Activated CD4-positive, alpha-beta T cell treated with anti-CD3 and anti-CD28 coated beads, Interleukin-2, amount 50 U/mL, for 48 hours (primary cell): ENCODE results near the gene LIPA.
"Not testable (repeated sequence)": the region's sequence is repeated elsewhere in the genome, so short reads cannot be mapped to it uniquely, and the experiment has no call there.

Experiments used
- DNase-seq, 2 experiments: peaks; one replicate each; pipeline ENCODE4 v3.0.0-alpha.2; 2020

Gene LIPA

DNA sequence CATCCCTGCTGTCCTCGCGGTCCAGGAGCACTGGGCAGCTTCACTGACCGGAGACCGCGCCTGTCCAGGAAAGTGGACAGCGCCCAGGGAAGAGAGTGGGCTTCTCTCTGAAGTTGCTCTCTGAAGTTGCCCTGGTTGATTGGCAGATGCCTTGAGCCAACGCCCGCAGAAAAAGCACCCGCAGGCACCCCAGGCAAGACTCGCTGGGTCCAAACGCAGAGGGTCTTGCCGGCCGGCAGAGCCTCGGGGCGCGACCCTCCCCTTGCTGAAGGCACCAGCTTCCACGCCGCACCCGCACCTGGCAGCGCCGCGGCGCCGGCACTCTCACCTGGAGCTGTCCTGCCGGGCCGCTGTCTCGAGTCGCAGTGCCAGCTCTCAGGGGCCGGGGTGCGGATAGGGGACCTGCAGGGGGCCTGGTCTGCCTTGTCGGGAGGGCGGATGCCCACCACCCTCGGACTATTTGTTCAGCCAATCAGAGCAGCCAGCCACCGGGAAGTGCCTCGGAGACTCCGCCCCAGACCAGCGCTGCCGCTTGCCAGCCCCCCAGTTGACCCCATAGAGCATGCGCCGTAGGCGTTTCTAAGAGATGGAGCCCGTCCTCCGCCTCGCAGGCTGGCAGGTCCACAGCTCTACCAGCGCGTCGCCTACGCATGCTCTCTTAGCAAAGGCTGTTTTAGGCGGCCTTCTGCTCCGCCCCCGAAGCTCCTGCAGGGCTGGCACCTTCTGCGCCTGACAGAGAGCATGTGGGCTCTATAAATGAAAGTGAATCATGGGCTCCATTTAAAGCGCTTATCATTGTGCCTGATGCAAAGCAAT lies at the start of gene LIPA:
TSS of gene LIPA (minus strand) at position 367 of the 816 bp plus-strand sequence. CDS start 4,127 bp downstream, outside the sequence.
- DNase-seq = peak; percentile 93 to 96

DNA sequence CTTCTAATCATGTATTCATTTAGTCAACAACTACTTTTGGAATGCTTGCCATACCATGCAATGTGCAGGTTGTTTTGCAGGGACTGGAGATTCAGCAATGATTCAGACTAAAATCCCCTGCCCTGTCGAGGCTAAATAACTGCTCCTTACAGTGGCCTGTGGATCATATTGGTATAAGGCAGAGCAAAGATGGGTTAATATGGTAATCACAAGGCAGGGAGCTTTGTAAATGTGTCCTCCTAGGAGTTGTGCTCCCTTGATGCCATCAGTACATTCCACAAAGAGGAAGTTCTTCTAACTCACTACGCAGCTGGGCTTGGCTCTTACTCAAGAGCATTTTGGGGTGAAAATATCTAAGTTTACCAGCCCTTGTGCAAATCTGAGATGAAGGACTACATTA lies 49.7 kb upstream of the LIPA start:
- no peak for DNase-seq

DNA sequence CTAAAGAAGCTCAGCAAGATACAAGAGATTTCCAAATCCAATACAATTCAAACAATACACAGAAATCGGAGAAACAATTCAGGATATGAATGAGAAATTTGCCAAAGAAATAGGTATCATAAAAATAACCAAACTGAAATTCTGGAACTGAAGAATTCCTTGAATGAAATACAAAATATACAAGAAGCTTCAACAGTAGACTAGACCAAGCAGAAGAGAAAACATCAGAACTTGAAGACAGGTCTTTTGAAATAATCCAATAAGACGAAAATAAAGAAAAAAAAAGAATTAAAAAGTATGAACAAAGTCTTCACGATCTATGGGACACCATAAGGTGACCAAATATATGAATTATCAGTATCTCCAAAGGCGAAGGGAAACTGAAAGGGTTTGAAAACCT lies 47.5 kb upstream of the LIPA start:
- DNase-seq = no peak

DNA sequence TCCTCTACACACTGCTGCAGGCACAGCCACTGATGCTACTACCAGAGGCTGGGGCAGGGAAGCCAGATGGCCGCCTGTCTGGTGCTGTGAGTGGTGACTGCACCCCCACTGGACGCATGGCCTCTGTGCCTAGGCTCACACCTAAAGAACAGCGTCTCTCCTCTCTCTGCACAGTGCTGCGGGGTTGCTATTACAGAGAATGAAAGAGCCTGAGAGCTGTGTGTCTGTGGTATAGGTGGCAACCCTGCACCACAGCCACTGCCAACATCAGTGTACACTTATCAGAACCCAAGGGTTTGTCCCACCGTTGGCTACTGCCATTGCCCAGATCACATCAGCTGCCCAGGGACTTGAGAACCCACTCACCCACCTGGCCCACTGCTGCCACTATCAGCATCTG lies 46.2 kb upstream of the LIPA start:
- DNase-seq = no peak

DNA sequence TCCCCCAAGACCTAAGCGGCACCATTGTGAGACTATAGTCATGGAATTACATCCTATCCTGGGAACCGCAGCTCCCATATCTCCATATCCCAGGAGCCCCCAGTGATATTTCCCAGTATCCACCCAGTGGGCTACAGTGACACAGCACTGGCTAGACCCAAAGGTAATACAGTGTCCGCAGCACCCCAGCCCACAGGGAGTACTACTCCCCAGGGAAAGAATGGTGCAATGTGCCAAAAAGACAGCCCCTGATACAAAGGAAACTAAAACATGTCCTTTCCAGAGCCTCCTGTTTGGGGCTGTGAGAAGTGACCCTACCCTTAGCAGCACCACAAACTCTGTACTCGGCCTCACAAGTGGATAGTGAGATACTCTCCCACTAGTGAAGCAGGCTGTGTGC lies 45.8 kb upstream of the LIPA start:
- no peak for DNase-seq

DNA sequence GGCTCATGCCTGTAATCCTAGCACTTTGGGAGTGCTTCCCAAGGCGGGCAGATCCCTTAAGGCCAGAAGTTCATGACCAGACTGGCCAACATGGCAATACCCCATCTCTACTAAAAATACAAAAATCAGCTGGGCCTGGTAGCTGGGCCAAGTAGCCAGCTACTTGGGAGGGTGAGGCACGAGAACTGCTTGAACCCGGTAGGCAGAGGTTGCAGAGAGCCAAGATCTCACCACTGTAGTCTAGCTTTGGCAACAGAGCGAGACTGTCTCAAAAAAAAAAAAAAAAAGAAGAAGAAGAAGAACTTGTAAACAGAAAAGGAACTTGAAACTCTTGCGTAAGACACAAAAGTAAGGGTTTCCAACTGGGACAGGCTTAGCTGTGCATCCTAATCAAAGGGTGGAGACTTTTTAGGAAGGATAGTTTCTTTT lies 44.7 kb upstream of the LIPA start:
- no peak for DNase-seq

DNA sequence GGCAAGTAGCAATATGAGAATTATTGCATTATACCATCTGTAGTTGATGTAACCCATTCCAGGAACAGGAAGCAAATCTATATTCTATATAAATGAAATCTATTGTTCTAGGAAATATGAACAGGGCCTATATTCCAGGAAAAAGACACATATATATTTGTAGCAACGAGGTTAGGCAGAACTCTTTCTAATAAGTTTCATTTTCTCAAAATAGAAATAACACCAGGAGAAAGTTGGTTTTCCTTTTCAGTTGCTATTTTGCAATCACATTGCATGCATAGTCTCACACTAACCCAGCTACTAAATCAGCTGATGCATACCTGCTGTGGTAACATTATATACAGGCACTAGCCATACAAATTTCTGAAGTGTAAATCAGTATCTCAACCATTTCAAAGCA lies 44.0 kb upstream of the LIPA start:
- DNase-seq = no peak

DNA sequence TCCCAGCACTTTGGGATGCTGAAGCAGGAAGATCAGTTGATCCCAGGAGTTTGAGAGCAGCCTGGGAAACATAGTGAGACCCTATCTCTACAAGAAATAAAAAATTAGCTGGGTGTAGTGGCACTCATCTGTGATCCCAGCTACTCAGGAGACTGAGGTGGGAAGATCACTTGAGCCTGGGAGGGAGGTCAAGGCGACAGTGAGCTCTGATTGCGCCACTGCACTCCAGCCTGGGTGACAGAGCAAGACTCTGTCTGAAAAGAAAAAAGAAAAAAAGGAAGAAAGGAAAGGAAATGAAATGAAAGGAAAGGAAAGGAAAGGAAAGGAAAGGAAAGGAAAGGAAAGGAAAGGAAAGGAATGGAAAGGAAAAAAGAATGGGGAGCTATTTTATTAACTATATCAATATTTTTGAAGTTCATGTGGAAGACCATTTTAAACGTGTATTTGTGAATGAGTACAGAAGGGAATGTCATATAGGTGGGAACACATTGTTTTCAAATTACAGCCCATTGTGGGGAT lies 43.2 kb upstream of the LIPA start:
- no peak for DNase-seq

DNA sequence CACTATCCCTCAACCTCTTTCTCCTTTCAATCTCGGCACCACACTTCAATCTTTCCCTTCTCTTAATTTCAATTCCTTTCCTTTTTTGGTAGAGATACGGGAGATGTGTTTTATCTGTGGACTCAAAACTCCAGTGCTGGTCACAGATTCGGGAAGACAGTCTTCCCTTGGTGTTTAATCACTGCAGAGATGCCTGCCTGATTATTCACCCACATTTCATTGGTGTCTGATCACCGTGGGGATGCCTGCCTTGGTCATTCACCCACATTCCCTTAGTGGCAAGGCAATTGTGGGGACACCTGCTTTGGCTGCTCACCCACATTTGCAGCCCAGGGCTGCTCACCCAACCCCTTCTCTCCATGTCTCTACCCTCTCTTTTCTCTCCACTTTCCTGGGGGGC lies 33.7 kb upstream of the LIPA start:
- DNase-seq = not testable (repeated sequence)

DNA sequence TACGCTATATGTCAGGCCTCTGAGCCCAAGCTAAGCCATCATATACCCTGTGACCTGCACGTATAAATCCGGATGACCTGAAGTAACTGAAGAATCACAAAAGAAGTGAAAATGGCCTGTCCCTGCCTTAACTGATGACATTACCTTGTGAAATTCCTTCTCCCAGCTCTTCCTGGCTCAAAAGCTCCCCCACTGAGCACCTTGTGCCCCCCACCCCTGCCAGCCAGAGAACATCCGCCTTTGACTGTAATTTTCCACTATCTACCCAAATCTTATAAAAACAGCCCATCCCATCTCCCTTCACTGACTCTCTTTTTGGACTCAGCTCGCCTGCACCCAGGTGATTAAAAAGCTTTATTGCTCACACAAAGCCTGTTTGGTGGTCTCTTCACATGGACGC lies 33.1 kb upstream of the LIPA start:
- not testable (repeated sequence) for DNase-seq

DNA sequence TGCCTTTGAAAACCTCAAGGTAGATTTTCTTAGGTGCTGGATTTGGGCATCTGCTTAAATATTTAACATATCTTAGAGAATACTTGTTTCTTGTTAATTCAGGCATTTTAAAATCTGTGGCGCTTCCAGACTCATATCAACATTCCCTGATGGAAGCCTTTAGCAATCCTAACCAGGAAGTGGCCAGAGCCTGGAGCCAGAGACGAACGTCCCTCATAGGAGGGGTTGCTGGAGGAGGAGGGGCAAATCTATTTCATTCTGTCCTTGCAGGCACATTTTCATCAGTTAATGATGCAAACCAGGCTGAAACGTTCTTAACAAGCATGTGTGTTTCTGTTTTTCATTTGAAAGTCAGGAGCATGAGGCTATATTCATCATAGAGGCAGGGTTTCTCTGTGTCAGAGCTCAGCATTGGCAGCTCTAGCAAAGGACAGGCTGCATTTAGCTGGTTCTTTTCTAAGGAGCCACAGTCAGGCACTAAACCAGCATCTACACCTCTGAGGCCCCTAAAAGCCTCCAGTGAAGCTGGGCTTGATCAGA lies 32.4 kb upstream of the LIPA start:
- DNase-seq = no peak

DNA sequence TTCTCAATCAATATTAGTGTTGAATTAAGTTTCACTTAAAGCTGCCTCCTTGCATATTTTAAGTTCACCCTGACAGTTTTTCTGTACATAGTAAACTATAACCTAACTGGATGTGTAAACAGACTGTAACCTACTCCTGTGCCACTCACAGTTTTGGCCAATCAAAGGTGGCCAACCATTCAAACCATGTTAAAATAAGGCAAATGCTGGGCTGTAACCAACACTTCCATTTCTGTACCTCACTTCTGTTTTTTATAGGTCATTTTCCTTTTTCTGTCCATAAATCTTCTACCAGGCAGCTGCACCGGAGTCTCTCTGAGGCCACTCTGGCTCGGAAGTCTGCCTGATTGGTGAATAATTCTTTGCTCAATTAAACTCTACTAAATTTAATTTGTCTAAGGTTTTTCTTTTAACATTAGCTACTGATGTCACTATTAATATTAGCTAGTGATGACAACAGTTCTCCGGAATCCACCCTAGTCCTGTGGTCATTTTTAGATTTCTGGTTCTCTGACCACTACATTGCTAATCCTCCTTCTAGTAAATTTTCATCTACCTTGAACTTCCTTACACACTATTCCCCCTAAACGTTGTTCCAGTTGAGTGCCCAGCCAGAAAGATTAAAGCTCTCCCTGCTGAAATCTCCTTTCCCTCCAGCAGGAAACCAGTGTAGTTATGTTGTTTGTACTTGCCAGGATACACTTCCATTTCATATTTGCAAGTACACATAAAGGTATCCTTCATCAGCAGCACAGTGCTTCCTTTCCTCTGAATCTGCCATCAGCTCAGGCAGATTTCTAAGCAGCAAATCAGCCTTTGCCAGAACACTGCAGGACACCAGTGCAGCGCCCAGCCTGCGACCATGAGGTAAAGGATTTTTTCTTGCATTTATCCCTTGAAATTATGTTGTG lies 31.7 kb upstream of the LIPA start:
- DNase-seq = no peak

DNA sequence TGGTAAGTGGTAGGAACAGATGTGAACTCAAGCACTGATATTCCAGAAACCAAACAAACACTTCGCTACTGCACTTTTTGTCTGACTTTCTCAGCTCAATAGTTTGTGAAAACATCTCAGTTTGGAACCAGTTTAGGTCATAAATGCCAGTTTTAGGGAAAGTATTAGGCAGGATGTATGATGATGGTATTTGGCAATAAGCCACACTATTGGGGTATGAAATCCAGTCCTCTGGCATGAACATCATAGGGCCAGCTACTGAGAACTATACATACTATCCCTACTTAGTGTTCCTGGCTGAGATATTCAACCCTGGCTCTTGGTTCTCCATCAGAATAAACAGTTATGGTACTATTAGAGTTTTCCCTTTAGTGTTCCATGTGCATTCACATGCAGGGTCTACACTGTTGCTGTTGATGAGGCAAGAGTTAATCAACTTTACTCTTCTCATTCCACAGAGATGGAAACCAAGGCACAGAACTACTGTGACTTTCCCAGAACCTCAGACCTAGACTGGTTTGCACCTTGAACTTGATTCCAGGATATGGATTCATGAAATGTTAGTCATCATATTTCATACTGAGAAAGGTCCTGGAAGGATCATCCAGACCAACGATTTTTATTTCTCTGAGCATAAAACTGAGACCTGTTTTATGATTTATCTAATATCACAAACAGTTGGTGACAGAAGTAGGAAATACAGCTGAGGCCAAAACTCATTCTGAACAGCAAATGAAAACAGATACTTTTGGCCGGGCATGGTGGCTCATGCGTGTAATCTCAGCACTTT lies 30.2 kb upstream of the LIPA start:
- DNase-seq = no peak

DNA sequence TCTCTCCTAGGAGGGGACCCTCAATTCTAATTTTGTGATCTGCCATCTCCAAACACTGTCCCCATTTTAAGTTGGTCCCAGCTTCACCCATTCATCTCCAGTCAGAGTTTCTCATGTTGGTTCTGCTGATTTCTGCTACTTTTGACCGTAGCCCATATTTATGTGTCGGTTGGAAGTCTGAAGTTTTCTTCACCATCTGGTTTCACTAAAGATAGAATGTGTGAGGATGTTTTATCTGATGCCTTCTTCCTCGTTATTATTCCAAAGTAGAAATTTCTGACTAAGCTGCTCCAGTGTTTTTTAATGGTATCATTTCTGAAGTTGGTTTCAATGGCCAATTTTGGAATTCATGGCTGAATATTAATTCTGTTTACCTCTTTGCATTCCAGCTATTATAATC lies 28.9 kb upstream of the LIPA start:
- no peak for DNase-seq

DNA sequence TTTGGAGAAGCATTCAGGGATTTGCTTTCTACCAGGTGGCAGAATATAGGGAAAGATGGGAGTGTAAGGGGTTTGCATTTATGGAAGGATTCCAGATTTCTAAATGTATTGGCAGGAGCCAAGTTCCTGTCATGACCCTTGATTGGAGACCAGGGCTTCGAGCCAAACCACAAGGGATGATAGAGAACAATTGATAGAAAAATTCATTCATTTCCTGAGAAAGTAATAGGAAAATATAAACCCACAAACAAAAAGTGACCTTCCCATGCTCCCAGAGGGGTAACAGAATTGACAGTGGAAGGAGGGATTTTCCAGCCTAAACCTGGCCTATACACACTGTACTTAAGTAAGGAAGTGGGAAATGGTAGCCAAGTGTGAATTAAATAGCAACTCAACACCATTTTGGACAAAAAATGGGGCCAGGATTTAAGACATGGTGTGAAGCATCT lies 27.9 kb upstream of the LIPA start:
- no peak for DNase-seq

DNA sequence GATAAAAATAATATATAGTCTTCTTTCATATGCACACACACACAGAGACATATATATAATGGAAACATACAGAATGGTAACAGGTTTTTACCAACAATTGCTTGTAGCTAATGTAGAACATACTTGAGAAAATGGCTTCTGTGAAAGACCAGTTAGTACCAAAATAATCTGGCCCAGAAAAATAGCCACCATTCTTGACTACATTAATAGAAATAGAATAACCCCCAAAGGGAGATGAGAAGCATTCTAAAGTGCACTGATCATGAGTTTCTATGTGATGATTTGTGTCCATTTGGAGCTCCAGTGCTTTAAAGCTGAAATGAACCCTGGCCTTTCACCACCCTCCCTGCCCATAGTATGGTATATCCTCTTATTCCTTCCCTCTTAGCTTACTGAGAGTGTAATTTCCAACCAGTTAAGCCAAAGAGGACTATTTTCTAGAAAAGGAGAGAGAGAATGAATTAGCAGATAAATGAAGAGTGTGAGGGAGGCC lies 27.4 kb upstream of the LIPA start:
- no peak for DNase-seq

DNA sequence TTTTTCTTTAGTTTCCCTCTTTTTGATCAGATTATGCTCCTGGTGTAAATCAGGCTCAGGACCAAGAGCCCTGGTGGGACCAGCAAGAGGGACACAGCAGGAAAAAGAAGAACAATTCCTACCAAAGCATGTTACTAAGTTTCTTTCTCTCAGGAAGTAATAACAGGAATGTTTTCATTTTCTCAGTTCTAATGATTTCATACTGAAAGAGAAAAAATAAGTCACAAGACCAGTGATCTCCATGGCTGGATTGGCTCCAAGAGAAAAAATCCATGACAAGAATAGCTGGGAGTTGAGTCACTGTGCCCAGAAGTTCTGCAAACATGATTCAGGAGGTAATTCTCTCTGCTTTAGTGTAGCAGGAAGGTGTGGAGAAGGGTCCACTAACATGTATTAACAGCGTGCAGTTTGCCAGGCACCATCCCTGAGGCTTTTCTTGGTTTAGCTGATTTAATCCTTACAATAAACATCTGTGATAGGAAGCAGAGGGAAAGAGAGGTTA lies 26.5 kb upstream of the LIPA start:
- DNase-seq = no peak

DNA sequence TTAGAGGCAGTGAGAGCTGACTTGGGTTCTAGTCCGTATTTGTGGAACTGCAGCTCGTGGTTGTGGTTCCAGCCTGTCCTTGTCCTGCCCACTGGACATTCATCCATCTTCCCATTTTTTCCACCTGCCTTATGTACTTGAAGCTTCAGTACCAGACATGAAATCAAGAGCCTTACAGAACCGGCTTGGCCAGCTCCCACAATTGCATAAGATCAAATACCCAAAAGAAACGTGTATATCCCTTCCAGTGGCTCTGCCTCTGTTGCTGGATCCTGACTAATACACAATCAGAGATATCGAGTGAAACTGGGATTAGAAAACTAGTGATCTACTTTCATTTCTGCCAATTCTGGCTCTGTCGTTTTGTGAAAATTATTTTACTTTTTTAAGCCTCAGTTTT lies 23.8 kb upstream of the LIPA start:
- no peak for DNase-seq

DNA sequence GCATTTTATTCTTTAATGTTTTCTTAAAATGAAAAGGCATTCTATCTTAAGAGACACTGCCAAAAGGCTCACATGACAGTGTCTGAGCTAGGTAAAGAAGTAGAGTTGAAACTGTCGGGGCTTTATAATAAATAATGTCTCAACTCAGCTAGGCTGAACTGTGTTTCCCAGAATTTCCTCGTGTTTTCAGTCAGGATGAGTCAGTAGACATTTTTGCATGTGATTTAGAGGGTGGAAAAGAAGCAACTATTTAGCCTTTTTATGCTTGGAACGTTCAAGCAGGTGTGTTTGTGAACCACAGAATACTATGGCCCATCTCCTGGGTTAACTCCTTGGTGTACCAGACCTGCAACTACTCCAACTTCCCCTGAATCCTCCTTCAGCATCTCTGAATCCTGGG lies 23.4 kb upstream of the LIPA start:
- no peak for DNase-seq

DNA sequence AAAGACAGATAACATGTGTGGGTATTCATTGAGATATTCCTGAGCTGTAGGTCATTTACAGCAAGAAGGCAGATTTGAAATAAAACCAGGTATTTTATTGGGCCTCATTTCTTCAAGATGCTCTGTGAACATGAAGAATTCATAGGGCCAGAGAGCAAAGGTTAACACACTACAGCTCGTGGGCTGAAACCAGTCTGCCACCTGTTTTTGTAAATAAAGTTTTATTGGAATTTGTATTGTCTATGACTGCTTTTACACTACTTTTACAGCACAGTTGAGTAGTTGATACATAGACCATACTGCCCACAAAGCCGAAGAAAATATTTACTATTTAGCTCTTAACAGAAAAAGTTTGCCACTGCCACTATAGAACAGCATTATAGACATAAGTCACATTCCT lies 22.1 kb upstream of the LIPA start:
- no peak for DNase-seq

DNA sequence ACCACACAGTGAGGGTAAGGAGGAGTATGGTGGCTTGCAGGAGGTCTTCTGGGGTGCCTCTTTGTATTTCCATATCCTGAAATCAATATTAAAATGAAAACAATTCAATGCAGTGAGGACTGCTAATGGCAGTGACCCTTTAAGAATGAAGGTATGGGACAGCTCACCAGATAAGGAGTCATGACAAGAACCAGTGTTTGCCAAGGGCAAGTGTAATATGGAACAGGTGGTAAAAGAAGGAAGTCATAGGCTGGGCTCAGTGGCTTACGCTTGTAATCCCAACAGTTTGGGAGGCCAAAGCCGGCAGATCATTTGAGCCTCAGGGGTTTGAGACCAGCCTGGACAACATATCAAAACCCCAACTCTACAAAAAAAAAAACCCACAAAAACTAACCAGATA lies 20.0 kb upstream of the LIPA start:
- no peak for DNase-seq

DNA sequence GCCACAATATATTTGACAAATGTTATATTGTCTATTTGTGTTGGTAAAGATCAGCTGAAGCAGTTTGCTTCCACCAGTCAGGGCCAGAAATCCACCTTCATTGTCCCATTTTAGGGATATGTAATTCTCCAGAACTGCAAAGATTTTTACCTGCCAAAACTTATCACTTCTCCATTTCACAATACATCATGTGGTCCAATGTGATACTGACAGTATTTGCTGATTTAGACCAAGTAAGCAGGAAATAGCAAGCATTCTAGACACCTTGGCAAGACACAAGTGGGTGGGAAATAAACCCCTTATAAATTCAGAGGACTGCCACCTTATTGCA lies 18.5 kb upstream of the LIPA start:
- DNase-seq = no peak
